Measurements from ENCODE around the gene KBTBD7.
"Not testable (repeated sequence)": the region's sequence is repeated elsewhere in the genome, so short reads cannot be mapped to it uniquely, and the experiment has no call there.

KBTBD7 gene

DNA sequence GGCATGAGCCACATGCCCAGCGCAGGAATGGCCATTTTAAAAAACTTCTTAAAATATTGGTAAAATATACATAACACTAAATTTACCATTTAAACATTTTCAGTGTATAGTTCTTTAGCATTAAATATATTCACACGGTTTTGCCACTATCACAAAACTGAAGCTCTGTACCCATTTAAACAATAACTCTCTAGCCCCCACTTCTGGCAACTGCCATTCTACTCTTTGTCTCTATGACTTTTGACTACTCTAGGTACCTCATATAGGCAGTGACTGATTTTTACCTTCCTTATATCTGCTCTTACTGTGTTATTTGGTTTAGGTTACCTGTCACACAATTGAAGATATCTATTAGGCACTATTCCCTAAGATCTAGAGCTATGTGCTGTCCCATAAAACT, 2.3 kb upstream of the KBTBD7 start:
- no peak for DNase-seq

- DNase-seq, result no peak
Measured at GRCh38 chr13:41196011-41196410, 1.6 kb upstream of the KBTBD7 start.

- no peak for DNase-seq
Measured at GRCh38 chr13:41193469-41193868, 900 bp downstream of the KBTBD7 start.

DNA sequence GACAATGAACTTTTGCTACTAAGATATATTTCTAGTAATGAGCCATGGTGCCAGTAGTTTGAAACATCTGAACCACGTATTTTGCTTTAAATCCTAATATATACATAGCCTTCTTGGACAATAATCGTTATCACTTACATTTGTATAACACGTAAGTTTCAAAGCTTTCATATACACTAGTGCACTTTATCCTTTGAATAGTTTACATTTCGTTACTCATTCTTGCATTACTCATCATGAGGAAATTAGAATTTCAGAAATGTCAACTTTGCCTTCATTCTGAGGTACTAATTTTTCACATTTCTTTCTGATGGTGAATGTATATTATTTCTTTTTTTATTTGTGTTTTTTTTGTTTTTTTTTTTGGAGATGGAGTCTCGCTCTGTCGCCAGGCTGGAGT, 5.8 kb downstream of the KBTBD7 start:
- DNase-seq, result no peak

DNA sequence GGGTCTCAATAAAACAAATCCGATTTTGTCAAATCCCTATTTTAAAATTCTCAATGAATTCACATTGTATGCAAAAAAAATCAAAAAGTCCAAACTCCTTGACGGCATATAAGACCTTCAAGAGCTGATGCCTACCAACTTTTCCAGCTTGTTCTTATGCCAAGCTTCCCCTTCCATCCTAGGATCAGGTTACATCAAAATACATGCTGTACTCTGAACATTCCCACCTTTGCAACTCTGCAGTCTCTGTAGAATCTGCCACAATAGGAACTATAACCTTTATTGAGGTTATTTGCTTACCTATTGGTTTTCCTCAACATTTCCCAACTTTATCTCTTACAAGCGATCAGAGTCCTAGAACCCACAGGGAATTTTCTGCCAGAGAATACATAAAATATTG, 7.9 kb downstream of the KBTBD7 start:
- DNase-seq, result no peak

DNA sequence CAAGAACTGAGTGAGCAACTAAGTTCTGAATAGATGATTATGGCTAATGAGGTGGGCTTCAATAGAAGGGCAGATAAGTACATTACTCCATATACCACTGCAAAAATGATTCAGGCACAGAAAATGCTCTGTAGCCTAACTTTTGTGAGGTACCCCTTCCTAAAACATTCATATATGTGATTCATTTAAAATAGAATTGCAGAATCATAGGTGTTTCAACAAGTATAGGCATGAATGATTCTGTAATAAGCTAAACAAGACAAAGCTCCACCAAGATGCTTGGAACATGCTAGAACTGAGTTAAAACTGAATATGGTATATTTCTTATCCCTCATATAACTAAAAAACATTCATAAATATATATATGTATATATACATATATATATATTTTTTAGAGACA, 12.1 kb downstream of the KBTBD7 start:
- no peak for DNase-seq

DNA sequence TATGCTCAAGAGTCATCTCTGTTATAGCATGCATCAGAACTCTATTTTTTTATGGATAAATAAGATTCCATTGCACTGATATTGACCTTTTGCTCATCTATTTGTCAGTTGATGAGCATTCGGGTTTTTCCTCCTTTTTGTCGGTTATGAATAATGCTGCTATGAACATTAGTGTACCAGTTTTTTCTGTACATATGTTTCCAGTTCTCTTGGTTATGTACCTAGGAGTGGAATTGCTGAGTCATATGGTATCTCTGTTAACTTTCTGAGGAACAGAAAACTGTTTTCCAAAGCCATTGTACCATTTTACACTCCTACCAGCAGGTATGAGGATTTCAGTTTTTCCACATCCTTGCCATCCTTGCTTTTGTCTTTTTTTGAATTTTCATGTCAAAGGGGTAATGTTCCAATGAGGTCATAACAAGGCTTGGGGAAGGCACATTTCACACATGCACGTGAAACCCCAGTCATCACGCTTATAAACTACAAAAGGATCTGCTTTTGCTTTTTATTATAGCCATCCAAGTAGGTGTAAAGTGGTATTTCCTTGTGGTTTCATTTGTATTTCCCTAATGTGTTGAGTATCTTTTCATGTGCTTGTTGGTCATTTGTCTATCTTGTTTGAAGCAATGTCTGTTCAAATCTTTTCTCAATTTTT, 14.6 kb downstream of the KBTBD7 start:
- DNase-seq, result no peak

- no peak for DNase-seq
Measured at GRCh38 chr13:41178040-41178439, 16.3 kb downstream of the KBTBD7 start.

GRCh38 chr13:41177616-41178015, 16.8 kb downstream of the KBTBD7 start:
- no peak for DNase-seq

GRCh38 chr13:41175576-41175975, 18.8 kb downstream of the KBTBD7 start:
- not testable (repeated sequence) for DNase-seq

- DNase-seq, result no peak
Measured at GRCh38 chr13:41162151-41162550, 32.2 kb downstream of the KBTBD7 start.

- DNase-seq, result no peak
Measured at GRCh38 chr13:41159174-41159573, 35.2 kb downstream of the KBTBD7 start.

GRCh38 chr13:41157048-41157717, 37.2 kb downstream of the KBTBD7 start:
- no peak for DNase-seq

GRCh38 chr13:41156620-41157019, 37.7 kb downstream of the KBTBD7 start:
- DNase-seq, result no peak

GRCh38 chr13:41154042-41154441, 40.3 kb downstream of the KBTBD7 start:
- no peak for DNase-seq

- DNase-seq, result no peak
Measured at GRCh38 chr13:41152005-41152404, 42.4 kb downstream of the KBTBD7 start.

- DNase-seq, result no peak
Measured at GRCh38 chr13:41150058-41150457, 44.3 kb downstream of the KBTBD7 start.

DNA sequence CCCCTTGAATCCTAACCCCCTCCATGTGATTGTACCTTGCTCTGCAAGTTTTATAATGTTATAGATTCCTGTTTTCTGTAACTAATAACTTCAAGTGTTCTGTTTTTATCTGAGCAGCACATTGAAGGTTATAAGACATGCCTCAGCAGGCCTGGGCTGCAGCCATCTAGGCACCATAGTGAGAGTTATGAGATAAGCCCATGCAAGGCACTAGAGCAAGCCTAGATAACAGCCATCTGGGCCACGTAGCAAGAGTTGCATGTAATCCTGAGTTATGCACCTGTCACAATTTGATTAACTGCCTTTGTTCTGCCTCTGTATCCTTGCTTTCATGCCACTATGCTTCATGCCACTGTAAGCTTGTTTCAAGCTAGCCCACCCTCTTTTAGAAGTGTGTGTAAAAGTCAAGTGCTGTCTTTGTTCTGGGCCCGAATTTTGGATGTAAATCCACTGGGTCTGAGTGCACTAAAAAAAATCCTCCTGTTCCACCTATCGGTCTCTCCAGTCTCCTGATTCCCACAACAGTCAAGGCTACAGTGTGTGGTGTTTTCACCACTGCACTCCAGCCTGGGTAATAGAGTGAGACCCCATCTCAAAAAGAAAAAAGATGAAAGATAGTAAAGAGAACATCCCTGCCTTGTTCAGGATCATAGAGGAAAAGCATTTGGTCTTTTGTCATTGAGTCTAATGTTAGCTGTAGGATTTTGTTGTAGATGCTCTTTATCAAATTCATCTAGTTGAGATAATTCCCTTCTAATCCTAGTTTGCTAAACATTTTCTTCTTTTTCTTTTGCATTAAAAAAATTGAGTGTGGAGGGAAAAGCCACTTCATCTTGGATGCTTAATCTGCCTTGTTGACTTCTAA, 45.7 kb downstream of the KBTBD7 start:
- DNase-seq, result no peak

GRCh38 chr13:41145136-41145908, 49.0 kb downstream of the KBTBD7 start:
- no peak for DNase-seq

DNA sequence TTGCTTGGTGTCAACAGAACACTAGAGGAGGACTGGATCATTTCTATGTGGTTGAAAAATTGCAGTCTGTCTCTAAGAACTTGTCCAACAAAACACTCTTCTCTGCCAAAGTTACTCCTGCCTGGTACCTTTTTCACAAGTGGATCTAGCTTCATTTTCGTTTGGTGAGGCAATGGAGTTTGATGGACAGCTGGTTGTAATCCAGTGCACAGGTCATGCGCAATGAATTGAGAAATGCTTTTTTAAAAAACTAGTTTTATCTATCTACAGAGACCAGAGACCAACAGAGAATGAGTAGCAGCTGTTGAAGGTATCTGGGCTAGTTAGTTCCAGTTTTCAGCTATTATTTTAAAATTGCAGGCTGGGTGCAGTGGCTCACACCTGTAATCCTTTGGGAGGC, 49.8 kb downstream of the KBTBD7 start:
- DNase-seq, result no peak
